CD14-positive monocyte (primary cell): Measurements from ENCODE around the gene STXBP4. TPM values are rescaled to one million over a fixed set of nuclear protein-coding genes. Genes with fewer than 3 reads are reported as not detected.

Experiments used
- DNase-seq, 3 donors: peaks; one replicate each; pipeline ENCODE4 v3.0.0-alpha.2; 2011 to 2022
- H2AFZ ChIP-seq: 2 replicates; pipeline ENCODE4 v1.6.0; 2012; ENCODE audit warnings: mild to moderate bottlenecking, low read depth, low read length, inconsistent platforms; ENCODE audit not compliant: insufficient read depth, poor library complexity, severe bottlenecking
- H3K27ac ChIP-seq, 2 donors: 1 replicate in 1 of 2; 2 replicates in 1 of 2; pipeline ENCODE4 v1.5.1; 2012 to 2013; ENCODE audit warnings: low read length in 2 of 2, control low read depth in 1 of 2, inconsistent platforms in 1 of 2, low read depth in 1 of 2, mild to moderate bottlenecking in 1 of 2
- H3K27me3 ChIP-seq, 2 donors: one replicate each; pipeline versions ENCODE4 v1.6.0 to v1.6.1; 2011 to 2013; ENCODE audit warnings: low read length in 2 of 2; ENCODE audit not compliant: control insufficient read depth in 2 of 2, insufficient read depth in 2 of 2
- H3K36me3 ChIP-seq, 2 donors: replicated peaks in 1 of 2; 1 replicate in 1 of 2; 2 replicates in 1 of 2; pipeline versions ENCODE4 v1.5.1 to v1.6.1; 2012 to 2013; ENCODE audit warnings: low read length in 2 of 2, control low read depth in 1 of 2, inconsistent platforms in 1 of 2, mild to moderate bottlenecking in 1 of 2; ENCODE audit not compliant: insufficient read depth in 2 of 2, control insufficient read depth in 1 of 2
- H3K4me1 ChIP-seq, 2 donors: 1 replicate in 1 of 2; 2 replicates in 1 of 2; pipeline versions ENCODE4 v1.5.1 to v1.6.1; 2012 to 2013; ENCODE audit warnings: low read length in 2 of 2, control low read depth in 1 of 2, inconsistent platforms in 1 of 2, mild to moderate bottlenecking in 1 of 2, moderate library complexity in 1 of 2; ENCODE audit not compliant: insufficient read depth in 2 of 2, control insufficient read depth in 1 of 2
- H3K4me2 ChIP-seq: replicated peaks from 2 replicates; pipeline ENCODE3; 2012; ENCODE audit warnings: low read length, moderate library complexity, mild to moderate bottlenecking; ENCODE audit not compliant: poor library complexity, severe bottlenecking; ENCODE audit errors: extremely low read depth
- H3K4me3 ChIP-seq, 3 experiments: fragments of 200-600 bp in 1 of 3; sonication (generic) in 1 of 3; replicated peaks in 1 of 3; 1 replicate in 2 of 3; 2 replicates in 1 of 3; pipeline ENCODE4 v1.5.1; 2011 to 2013; ENCODE audit warnings: low read length in 3 of 3, mild to moderate bottlenecking in 3 of 3, control low read depth in 2 of 3, low read depth in 2 of 3, inconsistent platforms in 1 of 3, moderate library complexity in 1 of 3
- H3K79me2 ChIP-seq: 2 replicates; pipeline ENCODE4 v1.6.0; 2012; ENCODE audit warnings: mild to moderate bottlenecking, control low read depth, inconsistent platforms, low read length, moderate library complexity; ENCODE audit not compliant: insufficient read depth
- H3K9ac ChIP-seq: 2 replicates; pipeline ENCODE4 v1.6.0; 2017; ENCODE audit warnings: low read length, mild to moderate bottlenecking; ENCODE audit not compliant: insufficient read depth, poor library complexity, severe bottlenecking
- H3K9me3 ChIP-seq, 2 donors: replicated peaks in 1 of 2; 1 replicate in 1 of 2; 2 replicates in 1 of 2; pipeline versions ENCODE4 v1.5.1 to v1.6.1; 2012 to 2013; ENCODE audit warnings: low read length in 2 of 2, control low read depth in 1 of 2; ENCODE audit not compliant: control insufficient read depth in 1 of 2, insufficient read depth in 1 of 2
- H4K20me1 ChIP-seq: 2 replicates; pipeline ENCODE4 v1.6.0; 2012; ENCODE audit warnings: mild to moderate bottlenecking, low read length, control low read depth, moderate library complexity; ENCODE audit not compliant: insufficient read depth
- H3K27ac Mint-ChIP-seq, 7 donors: one replicate each; pipeline ENCODE4 v1.8.0; 2020; ENCODE audit warnings: mild to moderate bottlenecking in 7 of 7, mixed read lengths in 7 of 7, moderate library complexity in 6 of 7, inconsistent platforms in 2 of 7
- H3K27me3 Mint-ChIP-seq, 3 donors: one replicate each; pipeline ENCODE4 v1.8.0; 2021 to 2022; ENCODE audit warnings: low read depth in 3 of 3, mild to moderate bottlenecking in 3 of 3, mixed read lengths in 3 of 3, moderate library complexity in 3 of 3, inconsistent platforms in 1 of 3
- H3K36me3 Mint-ChIP-seq, 2 donors: one replicate each; pipeline ENCODE4 v1.8.0; 2020; ENCODE audit warnings: mixed read lengths in 2 of 2, inconsistent platforms in 1 of 2, mild to moderate bottlenecking in 1 of 2
- H3K4me1 Mint-ChIP-seq: one replicate; pipeline ENCODE4 v1.8.0; 2020; ENCODE audit warnings: mild to moderate bottlenecking, mixed read lengths
- H3K4me3 Mint-ChIP-seq, 2 donors: one replicate each; pipeline ENCODE4 v1.8.0; 2020; ENCODE audit warnings: mild to moderate bottlenecking in 2 of 2, mixed read lengths in 2 of 2, moderate library complexity in 1 of 2
- H3K9me3 Mint-ChIP-seq, 7 donors: one replicate each; pipeline ENCODE4 v1.8.0; 2020 to 2022; ENCODE audit warnings: mixed read lengths in 7 of 7, mild to moderate bottlenecking in 6 of 7, moderate library complexity in 6 of 7, inconsistent platforms in 2 of 7
- WGBS: methylation state at CpG from one replicate; pipeline ENCODE4 v1.1.5; 2013; ENCODE audit warnings: missing lambda C conversion rate; ENCODE audit not compliant: insufficient coverage; 5-methylcytosine and 5-hydroxymethylcytosine counted together
- intact Hi-C, 2 donors: fragments of 100-400 bp; cut with micrococcal nuclease; formaldehyde crosslinking; loops; one replicate each; pipeline versions ENCODE4 v1.15.0 to v1.15.1; 2023
- polyA plus RNA-seq, 3 donors: library from polyadenylated mRNA; depleted of rRNA in 1 of 3; unstranded in 2 of 3; stranded (reverse) in 1 of 3; fragments of 300-500 nt in 2 of 3; fragments of >200 nt in 1 of 3; fragmentation: Illumina TruSeq in 2 of 3; gene quantifications; 1 replicate in 2 of 3; 2 replicates in 1 of 3; pipeline ENCODE4 v1.2.3, GENCODE V29; 2012 to 2021
- TF ChIP-seq, protein P1 (sequence below): fragments of 200-600 bp; IDR thresholded peaks from one replicate; pipeline ENCODE4 v1.8.0; 2022; ENCODE audit warnings: antibody characterized with exemption, mild to moderate bottlenecking

Gene STXBP4
- polyA plus RNA-seq, 3 donors, result 0.27 to 1.8 (median 0.44) TPM

DNA sequence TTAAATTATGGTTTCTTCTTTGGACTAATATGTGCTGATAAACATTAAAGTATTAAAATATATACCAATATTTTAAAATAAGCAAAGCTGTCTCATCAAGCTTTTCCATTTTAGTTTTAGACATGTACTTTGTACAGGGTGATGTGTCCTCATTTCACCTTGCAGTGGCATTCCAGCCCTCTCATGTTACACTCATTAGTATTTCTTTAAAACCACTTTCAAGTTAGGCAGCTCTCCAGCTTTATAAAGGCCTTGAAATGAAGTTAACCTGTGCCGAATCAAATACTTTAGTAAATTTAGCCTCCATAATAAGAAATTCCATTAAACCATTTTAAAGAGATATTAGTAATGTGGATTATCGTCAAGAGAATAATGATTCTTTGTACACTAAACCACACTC, 188.6 kb downstream of the STXBP4 start:
- intact Hi-C loops, result no loop called here
- no peak overlapping the region for H3K4me2 ChIP-seq
- no peak overlapping the region for H2AFZ ChIP-seq
- no peak overlapping the region for H3K27ac Mint-ChIP-seq
- no peaks in the 10 kb centered on the region for H3K4me1 ChIP-seq
- no peaks in the 10 kb centered on the region for H4K20me1 ChIP-seq
- H3K36me3 ChIP-seq, result no peaks in the 10 kb centered on the region
- no peaks in the 10 kb centered on the region for H3K4me1 Mint-ChIP-seq
- H3K4me3 ChIP-seq, result no peak overlapping the region
- H3K79me2 ChIP-seq, result no peaks in the 10 kb centered on the region
- H3K27me3 ChIP-seq, result no peaks in the 10 kb centered on the region
- TF ChIP-seq, protein P1, sequence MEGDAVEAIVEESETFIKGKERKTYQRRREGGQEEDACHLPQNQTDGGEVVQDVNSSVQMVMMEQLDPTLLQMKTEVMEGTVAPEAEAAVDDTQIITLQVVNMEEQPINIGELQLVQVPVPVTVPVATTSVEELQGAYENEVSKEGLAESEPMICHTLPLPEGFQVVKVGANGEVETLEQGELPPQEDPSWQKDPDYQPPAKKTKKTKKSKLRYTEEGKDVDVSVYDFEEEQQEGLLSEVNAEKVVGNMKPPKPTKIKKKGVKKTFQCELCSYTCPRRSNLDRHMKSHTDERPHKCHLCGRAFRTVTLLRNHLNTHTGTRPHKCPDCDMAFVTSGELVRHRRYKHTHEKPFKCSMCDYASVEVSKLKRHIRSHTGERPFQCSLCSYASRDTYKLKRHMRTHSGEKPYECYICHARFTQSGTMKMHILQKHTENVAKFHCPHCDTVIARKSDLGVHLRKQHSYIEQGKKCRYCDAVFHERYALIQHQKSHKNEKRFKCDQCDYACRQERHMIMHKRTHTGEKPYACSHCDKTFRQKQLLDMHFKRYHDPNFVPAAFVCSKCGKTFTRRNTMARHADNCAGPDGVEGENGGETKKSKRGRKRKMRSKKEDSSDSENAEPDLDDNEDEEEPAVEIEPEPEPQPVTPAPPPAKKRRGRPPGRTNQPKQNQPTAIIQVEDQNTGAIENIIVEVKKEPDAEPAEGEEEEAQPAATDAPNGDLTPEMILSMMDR, result no peak
- DNase-seq, result no peak
- H3K9ac ChIP-seq, result no peak overlapping the region
- H3K27me3 Mint-ChIP-seq, result no peaks in the 10 kb centered on the region
- 100% methylated on average over 1 of the region's 2 CpGs for WGBS
- H3K9me3 ChIP-seq, result no peaks in the 10 kb centered on the region
- H3K4me3 Mint-ChIP-seq, result no peak overlapping the region
- H3K9me3 Mint-ChIP-seq, result peaks cover 0 to 3% (median 2%) of the 10 kb centered on the region in 7 donors
- H3K27ac ChIP-seq, result no peak overlapping the region
- peaks cover 0 to 3% of the 10 kb centered on the region in 2 donors for H3K36me3 Mint-ChIP-seq

DNA sequence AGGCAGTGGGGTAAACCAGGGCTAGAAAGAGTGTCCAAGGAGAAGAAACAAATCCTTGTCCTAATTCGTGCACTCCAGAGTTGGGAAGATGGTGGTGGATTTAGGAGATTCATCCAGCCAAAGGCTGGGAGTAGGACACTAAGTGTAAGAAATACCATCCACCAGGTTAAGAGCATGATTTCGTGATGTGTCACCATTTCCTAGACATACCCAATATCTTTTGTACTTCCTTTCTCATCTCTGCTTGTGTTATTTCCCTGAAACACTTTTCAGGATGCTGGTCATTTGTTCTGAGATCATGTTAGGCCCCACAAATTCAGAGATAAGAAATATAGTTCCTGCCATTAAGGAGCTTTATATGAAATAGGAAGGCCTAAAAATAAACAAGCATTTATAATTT, 189.9 kb downstream of the STXBP4 start:
- no peaks in the 10 kb centered on the region for H3K36me3 ChIP-seq
- no peak overlapping the region for H3K9ac ChIP-seq
- Mint-ChIP-seq H3K27ac (no peak overlapping the region), H3K4me3 (no peak overlapping the region), H3K36me3 (peaks cover 0 to 1% of the 10 kb centered on the region in 2 donors), H3K9me3 (no peaks in the 10 kb centered on the region), H3K27me3 (no peaks in the 10 kb centered on the region), H3K4me1 (no peaks in the 10 kb centered on the region)
- H3K9me3 ChIP-seq, result no peaks in the 10 kb centered on the region
- TF ChIP-seq, protein P1, result no peak
- H3K79me2 ChIP-seq, result no peaks in the 10 kb centered on the region
- intact Hi-C loops, result no loop called here
- H4K20me1 ChIP-seq, result no peaks in the 10 kb centered on the region
- 86% methylated on average over 1 of the region's 2 CpGs for WGBS
- no peak overlapping the region for H2AFZ ChIP-seq
- no peak overlapping the region for H3K4me3 ChIP-seq
- no peaks in the 10 kb centered on the region for H3K4me1 ChIP-seq
- no peak for DNase-seq
- H3K4me2 ChIP-seq, result no peak overlapping the region
- no peaks in the 10 kb centered on the region for H3K27me3 ChIP-seq
- H3K27ac ChIP-seq, result no peak overlapping the region
